HepG2 (cell line): ENCODE measurements around the gene SLC45A3.

ENCODE experiments used
- CHD2 ChIP-seq: IDR thresholded peaks from 2 replicates; pipeline ENCODE4 v1.6.1; 2011; ENCODE audit warnings: low read depth, low read length, improper control_type of control experiment
- CREB1 ChIP-seq, 2 experiments: fragments of 450-650 bp in 1 of 2; IDR thresholded peaks; 2 replicates each; pipeline ENCODE4 v1.6.1; 2016 to 2017; ENCODE audit warnings: control low read depth in 1 of 2, mild to moderate bottlenecking in 1 of 2, missing compliant biosample characterization in 1 of 2, missing genetic modification characterization in 1 of 2
- CTCF ChIP-seq: sonication (generic); formaldehyde crosslinking; IDR thresholded peaks from 2 replicates; pipeline ENCODE4 v1.5.0; 2020; ENCODE audit warnings: mild to moderate bottlenecking, missing genetic modification reagents, moderate library complexity
- EP300 ChIP-seq, 3 experiments: sonication (generic) in 1 of 3; formaldehyde crosslinking in 1 of 3; IDR thresholded peaks; 2 replicates each; pipeline versions ENCODE4 v1.5.1 to v1.6.1; 2011 to 2020; ENCODE audit warnings: low read depth in 2 of 3, low read length in 2 of 3, borderline replicate concordance in 1 of 3, improper control_type of control experiment in 1 of 3, mild to moderate bottlenecking in 1 of 3, missing genetic modification reagents in 1 of 3, moderate library complexity in 1 of 3
- GTF2F1 ChIP-seq: fragments of 150-350 bp; IDR thresholded peaks from 2 replicates; pipeline ENCODE4 v1.6.1; 2014; ENCODE audit warnings: low read length
- PAF1 ChIP-seq: IDR thresholded peaks from 2 replicates; pipeline ENCODE4 v1.6.1; 2016; ENCODE audit warnings: missing genetic modification reagents, missing compliant biosample characterization
- RXRA ChIP-seq: sonication (generic); formaldehyde crosslinking; IDR thresholded peaks from 2 replicates; pipeline ENCODE4 v1.5.1; 2020; ENCODE audit warnings: missing genetic modification reagents
- STAT5B ChIP-seq: sonication (generic); formaldehyde crosslinking; IDR thresholded peaks from 2 replicates; pipeline ENCODE4 v1.4.0; 2020; ENCODE audit warnings: missing genetic modification reagents
- ZNF232 ChIP-seq: sonication (generic); formaldehyde crosslinking; IDR thresholded peaks from 2 replicates; pipeline ENCODE4 v1.4.0; 2020; ENCODE audit warnings: missing genetic modification reagents, borderline replicate concordance
- ZNF556 ChIP-seq: sonication (generic); formaldehyde crosslinking; IDR thresholded peaks from 2 replicates; pipeline ENCODE4 v1.4.0; 2020; ENCODE audit warnings: mild to moderate bottlenecking, missing genetic modification reagents, borderline replicate concordance
- ZNF639 ChIP-seq: conservative IDR thresholded peaks from 2 replicates; pipeline ENCODE4 v1.6.1; 2018; ENCODE audit warnings: missing genetic modification reagents
- ZNF652 ChIP-seq: IDR thresholded peaks from 2 replicates; pipeline ENCODE4 v1.6.1; 2016; ENCODE audit warnings: low read depth, borderline replicate concordance
- TF ChIP-seq, protein P1 (sequence below): sonication (generic); formaldehyde crosslinking; IDR thresholded peaks from 2 replicates; pipeline ENCODE4 v1.5.1; 2020; ENCODE audit warnings: missing genetic modification reagents, mild to moderate bottlenecking, borderline replicate concordance

GRCh38 chr1:205610036-205610435 lies 70.3 kb downstream of the SLC45A3 start:
- no peak for TF ChIP-seq ZNF639 (CRISPR knock-in tag)
- no peak for TF ChIP-seq ZNF556
- TF ChIP-seq CHD2, result no peak
- TF ChIP-seq CREB1 (IDR thresholded peaks at IDR 0.05), result no peak
- no peak for TF ChIP-seq CREB1 (CRISPR knock-in tag; IDR thresholded peaks at IDR 0.05)
- TF ChIP-seq ZNF232 (CRISPR knock-in tag), result no peak
- TF ChIP-seq ZNF652, result no peak
- TF ChIP-seq GTF2F1, result no peak
- TF ChIP-seq CTCF (CRISPR knock-in tag), result no peak
- TF ChIP-seq RXRA (CRISPR knock-in tag), result no peak
- no peak for TF ChIP-seq PAF1 (CRISPR knock-in tag)
- no peak for TF ChIP-seq STAT5B
- TF ChIP-seq, protein P1, sequence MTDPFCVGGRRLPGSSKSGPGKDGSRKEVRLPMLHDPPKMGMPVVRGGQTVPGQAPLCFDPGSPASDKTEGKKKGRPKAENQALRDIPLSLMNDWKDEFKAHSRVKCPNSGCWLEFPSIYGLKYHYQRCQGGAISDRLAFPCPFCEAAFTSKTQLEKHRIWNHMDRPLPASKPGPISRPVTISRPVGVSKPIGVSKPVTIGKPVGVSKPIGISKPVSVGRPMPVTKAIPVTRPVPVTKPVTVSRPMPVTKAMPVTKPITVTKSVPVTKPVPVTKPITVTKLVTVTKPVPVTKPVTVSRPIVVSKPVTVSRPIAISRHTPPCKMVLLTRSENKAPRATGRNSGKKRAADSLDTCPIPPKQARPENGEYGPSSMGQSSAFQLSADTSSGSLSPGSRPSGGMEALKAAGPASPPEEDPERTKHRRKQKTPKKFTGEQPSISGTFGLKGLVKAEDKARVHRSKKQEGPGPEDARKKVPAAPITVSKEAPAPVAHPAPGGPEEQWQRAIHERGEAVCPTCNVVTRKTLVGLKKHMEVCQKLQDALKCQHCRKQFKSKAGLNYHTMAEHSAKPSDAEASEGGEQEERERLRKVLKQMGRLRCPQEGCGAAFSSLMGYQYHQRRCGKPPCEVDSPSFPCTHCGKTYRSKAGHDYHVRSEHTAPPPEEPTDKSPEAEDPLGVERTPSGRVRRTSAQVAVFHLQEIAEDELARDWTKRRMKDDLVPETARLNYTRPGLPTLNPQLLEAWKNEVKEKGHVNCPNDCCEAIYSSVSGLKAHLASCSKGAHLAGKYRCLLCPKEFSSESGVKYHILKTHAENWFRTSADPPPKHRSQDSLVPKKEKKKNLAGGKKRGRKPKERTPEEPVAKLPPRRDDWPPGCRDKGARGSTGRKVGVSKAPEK (CRISPR knock-in tag), result no peak
- TF ChIP-seq EP300 (IDR thresholded peaks at IDR 0.05; ENCODE audit: low read depth in 2 of 2, low read length in 2 of 2), result no peak
- TF ChIP-seq EP300 (CRISPR knock-in tag; IDR thresholded peaks at IDR 0.05; ENCODE audit: borderline replicate concordance), result no peak
